Transverse colon (tissue), 4 donors: Measurements from ENCODE around the gene SLC11A1. TPM values are rescaled to one million over a fixed set of nuclear protein-coding genes. Genes with fewer than 3 reads are reported as not detected.

ENCODE experiments used
- DNase-seq: peaks from one replicate; pipeline ENCODE4 v3.0.0-alpha.2; 2019
- H3K27ac ChIP-seq, 4 donors: fragments of 200-600 bp; sonication (generic); 2 replicates each; pipeline ENCODE4 v1.5.1; 2016 to 2018; ENCODE audit warnings: inconsistent platforms in 4 of 4
- H3K27me3 ChIP-seq: fragments of 200-600 bp; sonication (generic); 2 replicates; pipeline ENCODE4 v1.5.1; 2017; ENCODE audit warnings: inconsistent platforms
- H3K36me3 ChIP-seq, 4 donors: fragments of 200-600 bp; sonication (generic); 2 replicates each; pipeline ENCODE4 v1.5.1; 2017 to 2019; ENCODE audit warnings: inconsistent platforms in 4 of 4
- H3K4me1 ChIP-seq, 4 donors: fragments of 200-600 bp; sonication (generic); 2 replicates each; pipeline ENCODE4 v1.5.1; 2017 to 2020; ENCODE audit warnings: inconsistent platforms in 4 of 4
- H3K4me3 ChIP-seq, 4 donors: fragments of 200-600 bp; sonication (generic); 1 replicate in 1 of 4; 2 replicates in 3 of 4; pipeline versions ENCODE4 v1.5.1 to v1.6.1; 2017 to 2019; ENCODE audit warnings: inconsistent platforms in 4 of 4
- H3K9me3 ChIP-seq, 2 donors: fragments of 200-600 bp; sonication (generic); 2 replicates each; pipeline ENCODE4 v1.5.1; 2017 to 2019; ENCODE audit warnings: inconsistent platforms in 2 of 2
- EP300 ChIP-seq: sonication (generic); formaldehyde crosslinking; IDR thresholded peaks from one replicate; pipeline ENCODE4 v1.6.1; 2017; ENCODE audit warnings: antibody characterized with exemption, low read depth
- POLR2A ChIP-seq: fragments of 450-650 bp; IDR thresholded peaks from one replicate; pipeline ENCODE4 v1.6.1; 2016; ENCODE audit warnings: antibody characterized with exemption, mild to moderate bottlenecking, moderate library complexity
- POLR2AphosphoS5 ChIP-seq, 3 donors: sonication (generic); formaldehyde crosslinking; IDR thresholded peaks; one replicate each; pipeline ENCODE4 v1.6.1; 2016; ENCODE audit warnings: antibody characterized with exemption in 3 of 3
- whole genome bisulfite sequencing, 2 donors: methylation state at CpG; one replicate each; pipeline ENCODE4 v1.1.5; 2018; ENCODE audit warnings: low coverage in 1 of 2; 5-methylcytosine and 5-hydroxymethylcytosine counted together
- in situ Hi-C, 4 donors: fragments of 200-750 bp; cut with MboI; loops; one replicate each; pipeline versions ENCODE4 v1.15.0 to v1.15.1; 2017; ENCODE audit warnings: low sequenced_read_pairs in 3 of 4, low pct_ligation_motif_present in 1 of 4, low pct_unique_long_range_greater_than_20kb in 1 of 4
- intact Hi-C: fragments of 100-400 bp; cut with DNase I; formaldehyde crosslinking; loops from one replicate; pipeline ENCODE4 v1.15.1; 2023; ENCODE audit warnings: low total_unique reads
- total RNA-seq, 4 donors: library from RNA; depleted of rRNA; stranded (reverse); fragments of >200 nt; gene quantifications; one replicate each; pipeline ENCODE4 v1.1.0, GENCODE V29; 2016
- TF ChIP-seq, protein P1 (sequence below), 5 experiments: fragments of 200-600 bp in 3 of 5; fragments of 450-650 bp in 2 of 5; sonication (generic) in 3 of 5; IDR thresholded peaks; 1 replicate in 2 of 5; 2 replicates in 3 of 5; pipeline ENCODE4 v1.5.1; 2016 to 2017; ENCODE audit warnings: antibody characterized with exemption in 5 of 5, inconsistent platforms in 3 of 5, mild to moderate bottlenecking in 2 of 5, moderate library complexity in 1 of 5

The SLC11A1 gene, protein sequence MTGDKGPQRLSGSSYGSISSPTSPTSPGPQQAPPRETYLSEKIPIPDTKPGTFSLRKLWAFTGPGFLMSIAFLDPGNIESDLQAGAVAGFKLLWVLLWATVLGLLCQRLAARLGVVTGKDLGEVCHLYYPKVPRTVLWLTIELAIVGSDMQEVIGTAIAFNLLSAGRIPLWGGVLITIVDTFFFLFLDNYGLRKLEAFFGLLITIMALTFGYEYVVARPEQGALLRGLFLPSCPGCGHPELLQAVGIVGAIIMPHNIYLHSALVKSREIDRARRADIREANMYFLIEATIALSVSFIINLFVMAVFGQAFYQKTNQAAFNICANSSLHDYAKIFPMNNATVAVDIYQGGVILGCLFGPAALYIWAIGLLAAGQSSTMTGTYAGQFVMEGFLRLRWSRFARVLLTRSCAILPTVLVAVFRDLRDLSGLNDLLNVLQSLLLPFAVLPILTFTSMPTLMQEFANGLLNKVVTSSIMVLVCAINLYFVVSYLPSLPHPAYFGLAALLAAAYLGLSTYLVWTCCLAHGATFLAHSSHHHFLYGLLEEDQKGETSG
- 1 to 10 TPM; 2.6 to 8.4 (median 6.3) TPM for total RNA-seq

DNA sequence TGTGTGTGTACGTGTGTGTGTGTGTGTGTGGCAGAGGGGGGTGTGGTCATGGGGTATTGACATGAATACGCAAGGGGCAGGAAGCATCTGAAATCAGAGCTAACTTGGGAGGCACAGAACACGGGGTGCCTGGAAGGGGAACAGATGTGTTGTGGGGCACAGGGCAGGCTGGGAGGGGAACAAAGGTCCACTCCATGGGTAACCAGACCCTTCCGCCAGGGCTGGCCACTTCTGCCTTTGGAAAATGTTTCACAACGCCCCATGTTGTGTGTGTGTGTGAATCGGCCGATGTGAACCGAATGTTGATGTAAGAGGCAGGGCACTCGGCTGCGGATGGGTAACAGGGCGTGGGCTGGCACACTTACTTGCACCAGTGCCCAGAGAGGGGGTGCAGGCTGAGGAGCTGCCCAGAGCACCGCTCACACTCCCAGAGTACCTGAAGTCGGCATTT, at the start of gene SLC11A1:
Gene SLC11A1, plus strand, starts transcription at position 358 of the 451 bp plus-strand sequence. CDS start 96 bp downstream, outside the sequence.
- Histone ChIP-seq H3K36me3 (no peaks in the 10 kb centered on the region), H3K4me1 (peaks cover 0 to under 1% (median 0%) of the 10 kb centered on the region in 4 donors), H3K4me3 (no peak within 1 kb of the TSS), H3K27ac (peak within 1 kb of the TSS in 3 of 4 donors; percentile 14 to 43 (median 29)), H3K9me3 (no peaks in the 10 kb centered on the region), H3K27me3 (no peaks in the 10 kb centered on the region)
- in situ Hi-C loops, result loop anchor here in 3 of 4 donors (25.0 kb wide), 2 partner anchors 95 to 195 kb away; partner anchors contain the start of gene TMBIM1 (in 2 of the 3)
- 70 to 74% methylated on average over 4 to 13 of the region's 13 CpGs for whole genome bisulfite sequencing, 2 donors
- peak; percentile 32 for DNase-seq
- TF ChIP-seq POLR2AphosphoS5 (IDR thresholded peaks at IDR 0.05), result peak in 1 of 3 donors; percentile 40
- TF ChIP-seq, protein P1, sequence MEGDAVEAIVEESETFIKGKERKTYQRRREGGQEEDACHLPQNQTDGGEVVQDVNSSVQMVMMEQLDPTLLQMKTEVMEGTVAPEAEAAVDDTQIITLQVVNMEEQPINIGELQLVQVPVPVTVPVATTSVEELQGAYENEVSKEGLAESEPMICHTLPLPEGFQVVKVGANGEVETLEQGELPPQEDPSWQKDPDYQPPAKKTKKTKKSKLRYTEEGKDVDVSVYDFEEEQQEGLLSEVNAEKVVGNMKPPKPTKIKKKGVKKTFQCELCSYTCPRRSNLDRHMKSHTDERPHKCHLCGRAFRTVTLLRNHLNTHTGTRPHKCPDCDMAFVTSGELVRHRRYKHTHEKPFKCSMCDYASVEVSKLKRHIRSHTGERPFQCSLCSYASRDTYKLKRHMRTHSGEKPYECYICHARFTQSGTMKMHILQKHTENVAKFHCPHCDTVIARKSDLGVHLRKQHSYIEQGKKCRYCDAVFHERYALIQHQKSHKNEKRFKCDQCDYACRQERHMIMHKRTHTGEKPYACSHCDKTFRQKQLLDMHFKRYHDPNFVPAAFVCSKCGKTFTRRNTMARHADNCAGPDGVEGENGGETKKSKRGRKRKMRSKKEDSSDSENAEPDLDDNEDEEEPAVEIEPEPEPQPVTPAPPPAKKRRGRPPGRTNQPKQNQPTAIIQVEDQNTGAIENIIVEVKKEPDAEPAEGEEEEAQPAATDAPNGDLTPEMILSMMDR (IDR thresholded peaks at IDR 0.05), result no peak
- peak; percentile 56 for TF ChIP-seq EP300
- TF ChIP-seq POLR2A, result peak; percentile 45
- intact Hi-C loops, result no loop called here

DNA sequence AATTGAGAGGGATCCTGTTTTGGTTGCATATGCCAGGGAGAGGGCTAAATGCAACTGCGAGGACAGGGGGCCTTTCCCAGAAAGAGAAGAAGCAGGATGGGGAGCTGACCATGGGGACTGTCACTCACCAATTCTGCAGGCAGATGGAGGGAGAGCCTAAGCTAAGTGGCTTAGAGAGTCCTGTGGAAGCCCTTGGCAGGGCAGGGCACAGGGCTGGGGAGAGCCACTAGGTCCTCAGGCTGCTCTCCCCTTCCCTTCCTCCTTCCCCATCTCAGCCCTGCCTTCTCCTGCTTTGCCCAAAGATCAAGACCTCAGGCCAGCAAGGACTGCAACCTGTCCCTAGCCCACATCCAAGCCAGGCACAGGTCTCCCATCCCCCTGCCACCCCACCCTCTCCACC, 49.8 kb upstream of the SLC11A1 start:
- H3K27ac ChIP-seq, result peak overlapping the region; percentile 4 to 64 (median 31)
- H3K9me3 ChIP-seq, result no peaks in the 10 kb centered on the region
- no peaks in the 10 kb centered on the region for H3K36me3 ChIP-seq
- WGBS, 2 donors, result 83 to 94% methylated on average over 1 of the region's 1 CpG
- peaks cover 0 to 9% (median 0%) of the 10 kb centered on the region in 4 donors for H3K4me1 ChIP-seq
- no peak overlapping the region for H3K4me3 ChIP-seq
- in situ Hi-C loops (no loop called here), intact Hi-C loops (no loop called here)
- TF ChIP-seq POLR2A (no peak), POLR2AphosphoS5 (IDR thresholded peaks at IDR 0.05) (no peak), EP300 (no peak)
- TF ChIP-seq, protein P1 (IDR thresholded peaks at IDR 0.05), result no peak
- DNase-seq, result no peak
- H3K27me3 ChIP-seq, result no peaks in the 10 kb centered on the region

DNA sequence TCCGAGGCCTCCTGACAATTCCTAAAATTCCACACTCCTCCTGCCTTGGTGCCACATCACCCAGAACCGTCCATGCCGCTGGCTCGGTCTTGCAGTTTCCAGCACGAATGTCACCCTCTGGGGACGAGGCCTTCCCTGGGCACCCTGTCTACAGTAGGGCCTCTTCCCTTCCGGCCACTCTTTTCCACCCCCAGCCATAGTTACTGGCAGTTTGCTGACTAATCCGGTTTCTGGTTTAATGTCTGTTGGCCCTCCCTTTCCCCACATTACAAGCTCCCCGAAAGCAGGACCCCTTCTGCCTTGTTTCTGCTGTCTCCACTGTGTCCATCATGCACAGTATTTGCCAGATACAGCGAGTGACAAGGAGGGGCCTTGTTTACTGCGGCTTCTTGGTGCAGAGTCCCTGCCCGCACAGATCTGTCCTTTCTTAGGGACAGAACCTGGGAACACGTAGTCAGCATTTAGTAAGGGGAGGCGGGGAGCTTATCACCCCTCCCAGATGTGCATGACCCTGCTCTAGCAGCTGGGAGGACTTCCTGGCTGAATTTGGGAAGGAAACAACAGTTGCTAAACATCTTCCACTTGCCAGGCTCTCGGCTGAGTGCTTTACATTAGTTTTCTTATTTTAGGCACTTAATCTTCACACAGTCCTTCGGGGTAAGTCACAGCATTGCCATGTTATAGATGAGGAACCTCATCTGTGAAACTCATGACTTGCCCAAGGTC, 49.0 kb upstream of the SLC11A1 start:
- H3K36me3 ChIP-seq, result no peaks in the 10 kb centered on the region
- in situ Hi-C loops (no loop called here), intact Hi-C loops (no loop called here)
- peak overlapping the region; percentile 4 to 64 (median 31) for H3K27ac ChIP-seq
- no peak for DNase-seq
- TF ChIP-seq POLR2AphosphoS5 (IDR thresholded peaks at IDR 0.05) (peak in 1 of 3 donors; percentile 18), POLR2A (no peak)
- H3K4me1 ChIP-seq, result peaks cover 0 to 9% (median 0%) of the 10 kb centered on the region in 4 donors
- H3K4me3 ChIP-seq, result no peak overlapping the region
- H3K9me3 ChIP-seq, result no peaks in the 10 kb centered on the region
- WGBS, 2 donors, result 70 to 74% methylated on average over 8 to 16 of the region's 16 CpGs
- H3K27me3 ChIP-seq, result no peaks in the 10 kb centered on the region

DNA sequence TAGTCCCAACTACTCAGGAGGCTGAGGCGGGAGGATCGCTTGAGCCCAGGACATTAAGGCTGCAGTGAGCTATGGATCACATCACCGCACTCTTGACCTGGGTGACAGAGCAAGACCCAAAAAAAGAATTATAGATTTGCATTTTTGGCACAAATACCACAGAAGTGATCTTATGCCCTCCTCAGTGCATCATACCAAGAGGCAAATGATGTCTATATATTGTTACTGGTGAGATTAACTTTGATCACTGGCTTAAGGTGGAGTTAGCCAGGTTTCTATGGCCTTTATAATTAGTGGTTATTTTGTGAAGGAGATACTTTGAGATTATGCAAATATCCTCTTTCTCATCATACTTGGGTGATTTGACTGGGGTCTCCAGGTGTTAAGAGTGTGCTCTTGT, 47.5 kb upstream of the SLC11A1 start:
- H3K9me3 ChIP-seq, result no peaks in the 10 kb centered on the region
- no peaks in the 10 kb centered on the region for H3K36me3 ChIP-seq
- TF ChIP-seq POLR2AphosphoS5 (IDR thresholded peaks at IDR 0.05), result no peak
- no peak for TF ChIP-seq POLR2A
- TF ChIP-seq, protein P1 (IDR thresholded peaks at IDR 0.05), result no peak
- TF ChIP-seq EP300, result no peak
- intact Hi-C loops, result no loop called here
- 95 to 100% methylated on average over 2 to 3 of the region's 3 CpGs for WGBS, 2 donors
- H3K4me1 ChIP-seq, result peaks cover 0 to 6% (median 0%) of the 10 kb centered on the region in 4 donors
- in situ Hi-C loops, result no loop called here
- H3K27me3 ChIP-seq, result no peaks in the 10 kb centered on the region
- DNase-seq, result no peak
- no peak overlapping the region for H3K27ac ChIP-seq
- no peak overlapping the region for H3K4me3 ChIP-seq
